GM19238 (cell line): ENCODE data around the gene GCH1.
"Not testable (repeated sequence)": the region's sequence is repeated elsewhere in the genome, so short reads cannot be mapped to it uniquely, and the experiment has no call there.

ENCODE experiments used
- DNase-seq: peaks from one replicate; pipeline ENCODE4 v3.0.0; 2011; ENCODE audit warnings: low spot score; ENCODE audit not compliant: insufficient read length

GCH1 gene

DNA sequence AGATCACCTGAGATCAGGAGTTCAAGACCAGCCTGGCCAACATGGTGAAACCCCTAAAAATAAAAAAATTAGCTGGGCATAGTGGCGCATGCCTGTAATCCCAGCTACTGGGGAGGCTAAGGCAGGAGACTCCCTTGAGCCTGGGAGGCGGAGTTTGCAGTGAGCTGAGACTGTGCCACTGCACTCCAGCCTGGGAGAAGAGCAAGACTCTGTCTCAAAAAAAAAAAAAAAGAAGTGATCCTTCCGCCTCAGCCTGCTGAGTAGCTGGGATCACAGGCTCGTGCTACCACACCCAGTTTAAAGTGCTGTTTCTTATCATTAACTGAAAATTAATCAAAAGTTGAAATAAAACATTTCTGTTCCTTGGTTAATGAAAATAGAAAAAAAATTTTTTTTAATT, 6.3 kb upstream of the GCH1 start:
- DNase-seq: not testable (repeated sequence)

DNA sequence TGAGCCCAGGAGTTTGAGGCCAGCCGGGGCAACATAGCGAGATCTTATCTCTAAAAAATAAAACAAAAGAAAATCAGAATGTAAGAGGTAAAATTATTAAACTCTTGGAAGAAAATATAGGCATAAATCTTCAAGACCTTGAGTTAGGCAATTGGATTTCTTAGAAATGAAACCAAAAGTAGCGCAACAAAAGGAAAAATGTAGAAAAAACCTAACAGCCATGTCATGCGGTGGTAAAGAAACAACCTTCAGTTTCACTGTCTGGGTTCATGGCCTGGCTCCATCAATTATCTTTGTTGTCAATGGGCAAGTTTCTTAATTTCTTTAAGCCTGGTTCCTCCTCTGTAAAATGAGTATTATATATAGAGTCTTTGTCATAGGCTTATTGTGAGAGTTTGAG, 5.6 kb upstream of the GCH1 start:
- no peak for DNase-seq

DNA sequence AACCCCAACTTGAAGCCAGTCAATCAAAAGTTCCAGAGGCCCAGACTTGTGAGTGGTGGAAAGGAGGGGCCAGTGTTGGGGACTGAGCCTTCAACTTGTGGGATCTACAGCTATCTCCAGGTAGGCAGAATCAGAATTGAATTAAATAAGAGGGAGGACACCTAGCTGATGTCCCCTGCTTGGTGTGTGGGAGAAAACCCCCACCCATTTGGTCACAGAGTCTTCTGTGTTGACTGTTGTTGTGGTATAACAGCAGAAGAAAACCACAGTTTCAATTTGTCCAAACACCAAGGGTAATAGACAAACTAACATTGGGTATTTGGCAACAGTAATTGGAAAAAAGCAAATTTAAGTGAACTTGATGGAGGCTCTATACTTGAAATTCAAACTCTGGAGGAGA, 3.4 kb upstream of the GCH1 start:
- DNase-seq: no peak

DNA sequence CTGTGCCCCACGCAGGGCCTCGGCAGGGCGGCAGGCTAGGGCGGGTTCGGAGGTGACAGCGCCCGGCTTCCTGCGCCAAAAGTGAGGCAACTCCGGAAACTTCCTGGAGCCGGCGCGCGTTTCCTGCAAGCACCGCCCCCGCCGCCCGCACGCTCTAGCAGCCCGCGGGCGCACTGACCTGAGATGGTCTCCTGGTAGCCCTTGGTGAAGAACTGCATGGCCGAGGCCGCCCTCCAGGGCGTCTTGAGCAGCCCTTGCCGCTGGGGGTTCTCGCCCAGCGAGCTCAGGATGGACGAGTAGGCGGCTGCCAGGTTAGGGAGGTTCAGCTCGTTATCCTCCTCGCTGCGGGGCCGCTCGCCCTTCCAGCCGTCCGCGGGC, 494 bp downstream of the GCH1 start:
- peak; percentile 19 for DNase-seq

DNA sequence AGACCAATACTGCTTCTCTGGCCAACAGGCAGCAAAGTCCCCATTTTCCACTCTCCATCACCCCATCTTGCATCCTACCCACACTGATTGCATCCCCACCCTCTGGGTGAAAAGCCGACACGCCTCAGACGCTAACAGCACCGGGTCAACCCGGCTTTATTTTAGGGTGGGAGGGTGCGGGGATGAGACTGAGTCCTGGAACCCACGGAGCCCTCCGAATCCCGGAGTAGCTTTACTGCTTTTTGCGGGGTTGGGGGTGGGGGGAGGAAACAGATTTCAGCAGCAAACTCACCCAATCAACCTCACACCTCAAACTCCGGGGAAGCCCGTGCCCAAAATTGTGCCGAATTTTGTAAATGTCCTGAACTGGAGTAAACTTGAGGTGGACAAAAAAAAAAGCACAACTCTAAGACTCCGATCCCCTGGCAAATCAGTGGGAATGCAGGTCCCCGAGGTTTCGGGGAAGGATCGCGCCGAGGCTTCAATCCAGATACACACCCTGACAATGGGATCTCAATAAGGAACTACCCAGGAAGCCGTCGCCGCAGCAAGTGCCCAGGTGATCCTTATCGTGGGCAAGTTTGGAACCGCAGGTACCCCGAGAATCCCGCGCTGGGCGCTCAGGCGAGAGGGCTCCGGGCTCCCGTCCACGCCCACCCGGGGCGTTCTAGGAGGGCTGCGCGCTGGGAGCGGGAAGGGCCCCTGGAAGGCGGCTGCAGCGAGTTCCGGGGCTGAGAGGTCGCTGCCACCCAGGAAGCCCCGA, 1.1 kb downstream of the GCH1 start:
- no peak for DNase-seq

DNA sequence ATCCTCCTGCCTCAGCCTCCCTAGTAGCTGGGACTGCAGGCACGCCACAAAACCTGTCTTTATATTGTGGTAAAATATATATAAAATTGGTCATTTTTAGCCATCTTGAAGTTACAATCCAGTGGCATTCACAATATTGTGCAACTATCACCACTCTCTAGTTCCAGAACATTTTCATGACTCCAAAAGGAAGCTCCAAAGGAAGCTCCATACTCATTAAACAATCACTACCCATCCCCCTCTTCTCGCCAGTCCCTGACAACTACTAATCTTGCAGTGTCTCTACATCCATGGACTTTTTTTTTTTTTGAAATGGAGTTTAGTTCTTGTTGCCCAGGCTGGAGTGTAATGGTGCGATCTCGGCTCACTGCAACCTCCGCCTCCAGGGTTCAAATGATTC, 3.1 kb downstream of the GCH1 start:
- DNase-seq: no peak

DNA sequence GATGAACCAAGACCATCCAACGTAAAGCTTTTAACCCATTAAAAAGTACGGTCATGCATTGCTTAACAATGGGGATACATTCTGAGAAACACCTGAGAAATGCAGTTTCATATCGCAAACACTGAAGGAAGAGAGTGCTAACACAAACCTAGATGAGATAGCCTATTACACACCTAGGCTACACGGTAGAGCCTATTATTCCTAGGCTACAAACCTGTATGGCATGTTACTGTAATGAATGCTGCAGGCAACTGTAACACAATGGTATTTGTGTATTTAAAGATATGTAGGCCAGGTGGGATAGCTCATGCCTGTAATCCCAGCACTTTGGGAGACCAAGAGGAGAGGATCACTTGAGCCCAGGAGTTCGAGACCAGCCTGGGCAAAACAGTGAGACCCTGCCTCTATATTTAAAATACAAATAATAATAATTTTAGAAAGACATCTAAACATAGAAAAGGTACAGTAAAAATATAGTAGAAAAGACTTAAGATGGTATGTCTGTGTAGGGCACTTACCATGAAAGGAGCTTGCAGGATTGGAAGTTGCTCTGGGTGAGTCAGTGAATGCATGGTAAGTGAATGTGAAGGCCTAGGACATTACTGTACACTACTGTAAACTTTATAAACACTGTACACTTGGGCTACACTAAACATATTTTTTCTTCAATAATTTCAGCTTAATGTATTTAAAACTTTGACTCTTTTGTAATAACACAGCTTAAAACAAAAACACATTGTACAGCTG, 4.6 kb downstream of the GCH1 start:
- DNase-seq: not testable (repeated sequence)

DNA sequence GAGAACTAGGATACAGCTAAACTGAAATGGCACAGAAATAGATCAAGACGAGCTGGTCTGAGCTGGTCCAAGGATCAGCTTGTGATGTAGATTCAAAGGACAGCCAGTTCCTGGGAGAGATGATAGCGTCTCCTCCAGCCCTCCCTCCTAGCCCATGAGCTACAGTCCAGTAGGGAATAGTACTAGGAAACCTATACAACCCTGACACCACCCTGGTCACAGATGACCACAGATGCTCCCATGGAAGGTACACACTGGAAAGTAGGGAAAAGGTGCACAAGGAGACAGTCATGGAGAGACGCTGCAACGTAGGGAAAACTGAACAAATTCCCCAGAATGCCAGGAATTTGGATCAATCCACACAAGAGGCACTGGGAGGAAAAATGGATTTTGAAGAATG, 6.9 kb downstream of the GCH1 start:
- no peak for DNase-seq

DNA sequence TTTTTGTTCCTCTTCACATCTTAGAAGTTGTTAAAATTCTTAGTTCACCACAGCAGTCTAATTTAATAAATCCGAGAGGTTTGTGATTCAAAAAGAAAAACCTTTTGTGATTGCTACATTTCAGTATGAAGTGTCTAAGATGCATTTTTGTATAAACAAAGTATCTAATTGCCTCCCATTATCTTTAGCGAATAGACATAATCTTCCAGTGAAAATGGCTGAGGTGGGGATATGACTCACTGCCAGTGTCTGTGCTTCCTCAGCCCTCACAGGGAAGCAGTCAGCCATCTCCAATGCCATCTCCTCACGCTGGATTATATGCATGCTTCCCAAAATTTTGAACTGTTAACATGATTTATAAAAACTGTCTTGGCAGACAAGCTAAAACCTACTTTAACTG, 7.6 kb downstream of the GCH1 start:
- DNase-seq: no peak

DNA sequence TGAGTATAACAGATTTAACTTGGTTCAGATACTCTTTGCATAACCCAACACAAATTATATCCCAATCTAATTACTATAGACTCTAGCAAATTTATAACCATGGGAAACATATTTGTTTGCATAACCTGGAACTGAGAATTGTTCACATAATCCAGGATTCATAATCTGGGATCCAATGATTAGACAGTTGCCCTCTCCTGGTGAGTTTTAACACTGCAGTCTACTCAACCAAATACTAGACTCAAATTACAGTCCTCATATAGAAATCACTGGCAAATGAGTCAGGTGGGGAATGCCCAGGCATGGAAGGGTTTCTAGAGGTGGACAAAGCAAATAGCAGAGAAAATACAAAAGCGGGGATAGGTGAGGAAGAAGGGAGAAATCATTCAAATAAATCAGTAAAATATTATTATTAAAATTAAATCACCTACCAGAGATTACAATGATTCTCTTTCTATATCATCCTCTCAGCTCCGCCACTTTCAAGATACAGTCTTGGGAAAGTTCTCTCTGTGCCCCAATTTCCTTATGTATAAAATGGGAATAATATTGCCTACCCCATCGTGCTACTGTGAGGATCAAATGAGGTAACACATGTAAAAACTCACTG, 9.4 kb downstream of the GCH1 start:
- DNase-seq: no peak

DNA sequence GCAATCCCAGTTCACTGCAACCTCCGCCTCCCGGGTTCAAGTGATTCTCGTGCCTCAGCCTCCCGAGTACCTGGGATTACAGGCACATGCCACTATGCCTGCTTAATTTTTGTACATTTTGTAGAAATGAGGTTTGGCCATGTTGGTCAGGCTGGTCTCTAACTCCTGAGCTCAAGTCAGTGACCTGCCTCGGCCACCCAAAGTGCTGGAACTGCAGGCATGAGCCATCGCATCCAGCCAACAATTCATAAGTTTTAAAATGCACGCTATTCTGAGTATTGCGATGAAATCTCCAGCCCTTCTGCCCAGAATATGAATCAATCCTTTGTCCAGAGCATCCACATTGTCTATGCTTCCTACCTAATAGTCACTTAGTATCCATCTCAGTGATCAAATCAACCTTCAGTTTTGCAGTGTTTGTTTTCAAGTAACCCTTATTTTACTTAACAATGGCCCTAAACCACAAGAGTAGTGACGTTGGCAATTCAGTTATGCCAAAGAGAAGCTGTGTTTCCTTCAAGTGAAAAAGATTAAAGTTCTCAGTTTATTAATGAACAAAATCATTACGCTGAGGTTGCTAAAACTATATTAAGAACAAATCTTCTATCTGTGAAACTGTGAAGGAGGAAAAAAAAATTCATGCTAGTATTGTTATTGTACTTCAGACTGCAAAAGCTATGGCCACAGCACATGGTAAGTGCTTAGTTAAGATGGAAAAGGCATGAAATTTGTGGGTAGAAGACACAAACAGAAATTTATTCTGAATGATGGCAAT, 11.0 kb downstream of the GCH1 start:
- DNase-seq: no peak

DNA sequence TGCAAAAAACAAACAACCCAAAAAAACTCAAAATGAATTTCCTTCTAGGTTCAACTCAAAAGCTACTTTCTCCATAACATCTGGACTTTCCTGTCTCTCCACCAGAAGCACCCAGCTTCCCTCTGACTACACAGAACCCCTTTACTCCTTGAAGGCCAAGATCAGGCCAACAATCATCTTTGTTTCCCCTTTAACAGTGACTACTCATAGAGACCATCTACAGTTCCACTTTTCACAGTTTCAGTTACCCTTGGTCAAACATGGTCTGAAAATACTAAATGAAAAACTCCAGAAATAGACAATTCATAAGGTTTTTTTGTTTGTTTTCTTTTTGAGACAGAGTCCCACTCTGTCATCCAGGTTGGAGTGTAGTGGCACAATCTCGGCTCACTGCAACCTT, 11.8 kb downstream of the GCH1 start:
- no peak for DNase-seq

DNA sequence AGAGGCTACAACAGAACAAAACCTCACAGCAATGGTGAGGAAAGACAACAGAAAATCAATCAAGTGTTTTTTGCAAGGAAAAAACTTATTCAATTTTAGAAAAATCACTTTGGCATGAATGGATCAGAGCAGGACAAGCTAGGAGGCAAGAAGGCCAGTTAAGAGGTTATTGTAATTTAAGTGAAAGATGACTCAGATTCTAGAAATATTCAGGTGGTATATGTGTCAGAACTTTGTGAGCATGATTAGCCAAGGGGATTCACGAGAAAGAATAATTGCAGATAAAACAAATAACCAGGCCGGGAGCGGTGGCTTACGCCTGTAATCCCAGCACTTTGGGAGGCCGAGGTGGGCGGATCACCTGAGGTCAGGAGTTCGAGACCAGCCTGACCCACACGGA, 12.7 kb downstream of the GCH1 start:
- DNase-seq: no peak

DNA sequence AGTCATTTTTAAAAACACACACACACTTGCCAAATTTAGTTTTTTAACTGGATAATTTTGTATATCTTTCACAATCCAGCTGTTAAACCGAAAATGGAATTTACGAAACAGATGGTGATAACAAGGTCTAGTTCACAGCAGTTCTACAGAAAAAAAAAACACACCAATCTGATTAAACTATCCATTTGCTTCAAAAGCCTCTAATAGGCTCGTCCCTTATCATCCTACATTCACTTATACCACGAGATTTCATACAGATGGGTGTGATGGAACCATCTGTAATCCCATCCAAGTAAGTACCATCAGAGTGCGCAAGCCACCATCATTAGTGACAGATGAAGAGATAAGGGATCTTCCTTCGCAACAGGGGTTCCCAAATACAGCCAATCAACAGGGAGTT, 20.1 kb downstream of the GCH1 start:
- DNase-seq: no peak

DNA sequence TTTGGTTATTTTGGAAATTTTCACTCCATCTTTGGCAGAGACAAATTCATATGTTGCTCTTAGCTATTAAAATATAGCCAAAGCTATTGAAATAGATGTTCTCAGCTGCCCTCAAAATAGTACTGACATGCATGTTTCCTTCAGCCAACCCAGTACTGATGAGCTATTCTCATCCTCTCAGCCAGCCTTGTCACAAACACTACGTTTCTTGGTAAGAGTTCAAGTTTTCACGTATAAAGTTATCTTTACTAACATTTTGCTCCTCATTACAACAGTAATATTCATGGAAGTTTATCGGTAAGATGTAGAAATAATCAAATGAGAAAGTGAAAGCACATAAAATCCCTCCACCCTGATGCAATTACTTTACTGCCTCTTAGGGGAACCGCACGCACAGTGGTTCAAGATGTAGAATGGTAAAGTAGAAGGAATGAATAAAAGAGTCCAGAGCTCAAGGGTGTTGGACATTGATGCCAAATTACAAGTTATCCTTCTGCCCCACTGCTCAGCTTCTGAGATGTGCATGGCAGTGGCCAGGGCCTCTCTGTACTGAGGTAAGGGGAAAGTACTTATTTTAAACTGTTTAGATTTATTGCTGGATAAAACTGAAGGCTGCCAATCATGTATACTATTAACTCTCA, 20.7 kb downstream of the GCH1 start:
- no peak for DNase-seq

DNA sequence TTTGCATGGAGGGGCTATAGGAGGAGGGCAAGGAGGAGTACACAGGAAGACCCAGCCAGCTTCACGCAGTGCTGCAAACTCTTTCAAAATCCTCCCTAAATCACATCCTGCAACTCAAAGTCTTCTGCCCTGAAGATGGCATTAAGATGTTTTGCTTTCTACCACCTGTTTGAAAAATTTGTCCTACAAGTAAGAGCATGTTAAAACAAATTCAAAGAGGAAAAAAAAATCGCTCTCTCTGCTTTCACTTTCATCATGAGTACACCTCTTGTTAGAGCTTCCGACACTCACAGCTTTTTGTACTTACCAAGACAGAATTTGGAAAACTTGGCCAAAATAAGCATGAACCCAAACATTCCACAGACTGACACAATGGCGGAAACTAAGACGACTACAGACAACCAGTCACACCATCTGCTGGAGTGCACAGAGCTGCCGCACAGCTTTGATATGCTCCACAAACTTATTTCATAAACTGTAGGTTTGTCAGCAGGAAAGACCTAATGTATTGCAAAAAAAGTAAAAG, 21.3 kb downstream of the GCH1 start:
- peak; percentile 20 for DNase-seq

DNA sequence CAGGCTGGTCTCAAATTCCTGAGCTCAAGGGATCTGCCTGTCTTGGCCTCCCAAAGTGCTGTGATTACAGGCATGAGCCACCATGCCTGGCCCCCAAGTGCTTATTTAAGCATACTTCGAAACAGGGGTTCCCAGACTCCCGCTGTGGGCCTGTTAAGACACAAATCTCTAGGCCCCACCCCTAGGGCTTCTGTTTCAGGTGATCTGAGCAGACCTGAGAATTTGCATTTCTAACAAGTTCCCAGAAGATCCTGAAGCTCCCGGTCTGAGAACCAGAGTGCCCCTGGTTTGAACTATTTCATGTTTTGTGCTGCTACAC, 25.0 kb downstream of the GCH1 start:
- no peak for DNase-seq

DNA sequence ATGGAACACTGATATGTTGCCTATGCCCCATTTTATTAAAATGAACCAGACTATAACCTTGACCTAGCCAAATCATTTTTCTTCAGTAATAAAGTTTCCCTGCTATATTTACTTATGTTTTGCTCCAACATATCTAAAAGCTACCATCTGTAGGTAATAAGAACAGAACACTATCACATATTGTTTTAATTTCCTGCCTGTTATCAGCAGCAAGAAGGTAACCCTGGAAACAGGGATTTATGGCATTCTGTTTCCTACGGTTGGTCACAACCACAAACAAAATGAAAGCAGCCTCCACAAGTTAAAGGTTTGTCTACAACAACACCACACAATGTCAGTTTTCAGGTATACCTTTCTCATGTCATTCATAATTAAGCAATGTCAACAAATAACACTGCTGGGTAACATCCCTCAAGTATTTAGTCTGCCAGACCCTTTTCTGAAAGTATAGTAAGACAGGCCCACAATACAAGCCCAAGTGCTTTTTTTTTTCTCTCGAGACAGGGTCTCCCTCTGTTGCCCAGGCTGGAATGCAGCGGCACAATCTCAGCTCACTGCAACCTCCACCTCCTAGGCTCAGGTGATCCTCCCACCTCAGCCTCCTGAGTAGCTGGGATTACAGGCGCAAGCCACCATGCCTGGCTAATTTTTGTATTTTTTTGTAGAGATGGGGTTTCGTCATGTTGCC, 25.5 kb downstream of the GCH1 start:
- no peak for DNase-seq

DNA sequence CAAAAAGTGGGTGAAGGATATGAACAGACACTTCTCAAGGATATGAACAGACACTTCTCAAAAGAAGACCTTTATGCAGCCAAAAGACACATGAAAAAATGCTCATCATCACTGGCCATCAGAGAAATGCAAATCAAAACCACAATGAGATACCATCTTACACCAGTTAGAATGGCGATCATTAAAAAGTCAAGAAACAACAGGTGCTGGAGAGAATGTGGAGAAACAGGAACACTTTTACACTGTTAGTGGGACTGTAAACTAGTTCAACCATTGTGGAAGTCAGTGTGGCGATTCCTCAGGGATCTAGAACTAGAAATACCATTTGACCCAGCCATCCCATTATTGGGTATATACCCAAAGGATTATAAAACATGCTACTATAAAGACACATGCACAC, 27.0 kb downstream of the GCH1 start:
- not testable (repeated sequence) for DNase-seq

DNA sequence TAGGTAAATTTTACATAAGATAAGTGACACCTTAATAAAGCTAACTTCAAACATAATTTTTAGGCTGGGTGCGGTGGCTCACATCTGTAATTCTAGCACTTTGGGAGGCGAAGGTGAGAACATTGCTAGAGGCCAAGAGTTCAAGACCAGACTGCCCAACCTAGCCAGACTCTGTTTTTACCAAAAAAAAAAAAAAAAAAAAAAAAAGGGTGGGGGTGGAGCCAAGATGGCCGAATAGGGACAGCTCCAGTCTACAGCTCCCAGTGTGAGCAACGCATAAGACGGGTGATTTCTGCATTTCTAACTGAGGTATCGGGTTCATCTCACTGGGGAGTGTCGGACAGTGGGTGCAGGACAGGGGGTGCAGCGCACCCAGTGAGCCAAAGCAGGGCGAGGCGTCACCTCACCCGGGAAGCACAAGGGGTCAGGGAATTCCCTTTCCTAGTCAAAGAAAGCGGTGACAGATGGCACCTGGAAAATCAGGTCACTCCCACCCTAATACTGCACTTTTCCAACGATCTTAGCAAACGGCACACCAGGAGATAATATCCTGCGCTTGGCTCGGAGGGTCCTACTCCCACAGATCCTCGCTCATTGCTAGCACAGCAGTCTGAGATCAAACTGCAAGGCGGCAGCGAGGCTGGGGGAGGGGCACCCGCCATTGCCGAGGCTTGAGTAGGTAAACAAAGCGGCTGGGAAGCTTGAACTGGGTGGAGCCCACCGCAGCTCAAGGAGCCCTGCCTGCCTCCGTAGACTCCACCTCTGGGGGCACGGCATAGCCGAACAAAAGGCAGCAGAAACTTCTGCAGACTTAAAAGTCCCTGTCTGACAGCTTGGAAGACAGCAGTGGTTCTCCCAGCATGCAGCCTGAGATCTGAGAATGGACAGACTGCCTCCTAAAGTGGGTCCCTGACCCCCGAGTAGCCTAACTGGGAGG, 32.2 kb downstream of the GCH1 start:
- not testable (repeated sequence) for DNase-seq
